ENCODE measurements around the gene CACNA2D1. TPM values are rescaled to one million over a fixed set of nuclear protein-coding genes. Genes with fewer than 3 reads are reported as not detected.

CACNA2D1 gene
- total and polyA plus RNA-seq, 9 of the 15 experiments (the other 6 are each of a cell fraction or from before 2014, with no cell fraction given): 0.49 TPM; not detected in 8

DNA sequence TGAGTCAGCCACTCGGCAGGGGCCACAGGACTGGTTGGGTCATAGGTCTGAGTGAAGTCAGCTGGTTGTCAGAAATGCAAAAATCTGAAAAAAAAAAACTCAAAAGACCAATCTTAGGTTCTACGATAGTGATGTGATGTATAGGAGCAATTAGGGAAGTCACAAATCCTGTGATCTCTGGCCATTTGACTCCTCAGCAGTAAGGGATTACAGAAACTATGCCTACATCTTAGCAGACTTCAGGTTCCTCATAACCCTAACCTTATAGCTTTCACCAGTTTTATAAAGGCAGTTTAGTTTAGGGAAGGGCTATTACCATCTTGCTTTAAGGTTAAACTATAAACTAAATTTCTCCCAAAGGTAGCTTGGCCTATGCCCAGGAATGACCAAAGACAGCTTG, 510.6 kb downstream of the CACNA2D1 start (continued):
- TF ChIP-seq, protein P1, sequence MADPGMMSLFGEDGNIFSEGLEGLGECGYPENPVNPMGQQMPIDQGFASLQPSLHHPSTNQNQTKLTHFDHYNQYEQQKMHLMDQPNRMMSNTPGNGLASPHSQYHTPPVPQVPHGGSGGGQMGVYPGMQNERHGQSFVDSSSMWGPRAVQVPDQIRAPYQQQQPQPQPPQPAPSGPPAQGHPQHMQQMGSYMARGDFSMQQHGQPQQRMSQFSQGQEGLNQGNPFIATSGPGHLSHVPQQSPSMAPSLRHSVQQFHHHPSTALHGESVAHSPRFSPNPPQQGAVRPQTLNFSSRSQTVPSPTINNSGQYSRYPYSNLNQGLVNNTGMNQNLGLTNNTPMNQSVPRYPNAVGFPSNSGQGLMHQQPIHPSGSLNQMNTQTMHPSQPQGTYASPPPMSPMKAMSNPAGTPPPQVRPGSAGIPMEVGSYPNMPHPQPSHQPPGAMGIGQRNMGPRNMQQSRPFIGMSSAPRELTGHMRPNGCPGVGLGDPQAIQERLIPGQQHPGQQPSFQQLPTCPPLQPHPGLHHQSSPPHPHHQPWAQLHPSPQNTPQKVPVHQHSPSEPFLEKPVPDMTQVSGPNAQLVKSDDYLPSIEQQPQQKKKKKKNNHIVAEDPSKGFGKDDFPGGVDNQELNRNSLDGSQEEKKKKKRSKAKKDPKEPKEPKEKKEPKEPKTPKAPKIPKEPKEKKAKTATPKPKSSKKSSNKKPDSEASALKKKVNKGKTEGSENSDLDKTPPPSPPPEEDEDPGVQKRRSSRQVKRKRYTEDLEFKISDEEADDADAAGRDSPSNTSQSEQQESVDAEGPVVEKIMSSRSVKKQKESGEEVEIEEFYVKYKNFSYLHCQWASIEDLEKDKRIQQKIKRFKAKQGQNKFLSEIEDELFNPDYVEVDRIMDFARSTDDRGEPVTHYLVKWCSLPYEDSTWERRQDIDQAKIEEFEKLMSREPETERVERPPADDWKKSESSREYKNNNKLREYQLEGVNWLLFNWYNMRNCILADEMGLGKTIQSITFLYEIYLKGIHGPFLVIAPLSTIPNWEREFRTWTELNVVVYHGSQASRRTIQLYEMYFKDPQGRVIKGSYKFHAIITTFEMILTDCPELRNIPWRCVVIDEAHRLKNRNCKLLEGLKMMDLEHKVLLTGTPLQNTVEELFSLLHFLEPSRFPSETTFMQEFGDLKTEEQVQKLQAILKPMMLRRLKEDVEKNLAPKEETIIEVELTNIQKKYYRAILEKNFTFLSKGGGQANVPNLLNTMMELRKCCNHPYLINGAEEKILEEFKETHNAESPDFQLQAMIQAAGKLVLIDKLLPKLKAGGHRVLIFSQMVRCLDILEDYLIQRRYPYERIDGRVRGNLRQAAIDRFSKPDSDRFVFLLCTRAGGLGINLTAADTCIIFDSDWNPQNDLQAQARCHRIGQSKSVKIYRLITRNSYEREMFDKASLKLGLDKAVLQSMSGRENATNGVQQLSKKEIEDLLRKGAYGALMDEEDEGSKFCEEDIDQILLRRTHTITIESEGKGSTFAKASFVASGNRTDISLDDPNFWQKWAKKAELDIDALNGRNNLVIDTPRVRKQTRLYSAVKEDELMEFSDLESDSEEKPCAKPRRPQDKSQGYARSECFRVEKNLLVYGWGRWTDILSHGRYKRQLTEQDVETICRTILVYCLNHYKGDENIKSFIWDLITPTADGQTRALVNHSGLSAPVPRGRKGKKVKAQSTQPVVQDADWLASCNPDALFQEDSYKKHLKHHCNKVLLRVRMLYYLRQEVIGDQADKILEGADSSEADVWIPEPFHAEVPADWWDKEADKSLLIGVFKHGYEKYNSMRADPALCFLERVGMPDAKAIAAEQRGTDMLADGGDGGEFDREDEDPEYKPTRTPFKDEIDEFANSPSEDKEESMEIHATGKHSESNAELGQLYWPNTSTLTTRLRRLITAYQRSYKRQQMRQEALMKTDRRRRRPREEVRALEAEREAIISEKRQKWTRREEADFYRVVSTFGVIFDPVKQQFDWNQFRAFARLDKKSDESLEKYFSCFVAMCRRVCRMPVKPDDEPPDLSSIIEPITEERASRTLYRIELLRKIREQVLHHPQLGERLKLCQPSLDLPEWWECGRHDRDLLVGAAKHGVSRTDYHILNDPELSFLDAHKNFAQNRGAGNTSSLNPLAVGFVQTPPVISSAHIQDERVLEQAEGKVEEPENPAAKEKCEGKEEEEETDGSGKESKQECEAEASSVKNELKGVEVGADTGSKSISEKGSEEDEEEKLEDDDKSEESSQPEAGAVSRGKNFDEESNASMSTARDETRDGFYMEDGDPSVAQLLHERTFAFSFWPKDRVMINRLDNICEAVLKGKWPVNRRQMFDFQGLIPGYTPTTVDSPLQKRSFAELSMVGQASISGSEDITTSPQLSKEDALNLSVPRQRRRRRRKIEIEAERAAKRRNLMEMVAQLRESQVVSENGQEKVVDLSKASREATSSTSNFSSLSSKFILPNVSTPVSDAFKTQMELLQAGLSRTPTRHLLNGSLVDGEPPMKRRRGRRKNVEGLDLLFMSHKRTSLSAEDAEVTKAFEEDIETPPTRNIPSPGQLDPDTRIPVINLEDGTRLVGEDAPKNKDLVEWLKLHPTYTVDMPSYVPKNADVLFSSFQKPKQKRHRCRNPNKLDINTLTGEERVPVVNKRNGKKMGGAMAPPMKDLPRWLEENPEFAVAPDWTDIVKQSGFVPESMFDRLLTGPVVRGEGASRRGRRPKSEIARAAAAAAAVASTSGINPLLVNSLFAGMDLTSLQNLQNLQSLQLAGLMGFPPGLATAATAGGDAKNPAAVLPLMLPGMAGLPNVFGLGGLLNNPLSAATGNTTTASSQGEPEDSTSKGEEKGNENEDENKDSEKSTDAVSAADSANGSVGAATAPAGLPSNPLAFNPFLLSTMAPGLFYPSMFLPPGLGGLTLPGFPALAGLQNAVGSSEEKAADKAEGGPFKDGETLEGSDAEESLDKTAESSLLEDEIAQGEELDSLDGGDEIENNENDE (IDR thresholded peaks at IDR 0.05; ENCODE audit: low read depth, low read length): no peak
- TF ChIP-seq, protein P2, sequence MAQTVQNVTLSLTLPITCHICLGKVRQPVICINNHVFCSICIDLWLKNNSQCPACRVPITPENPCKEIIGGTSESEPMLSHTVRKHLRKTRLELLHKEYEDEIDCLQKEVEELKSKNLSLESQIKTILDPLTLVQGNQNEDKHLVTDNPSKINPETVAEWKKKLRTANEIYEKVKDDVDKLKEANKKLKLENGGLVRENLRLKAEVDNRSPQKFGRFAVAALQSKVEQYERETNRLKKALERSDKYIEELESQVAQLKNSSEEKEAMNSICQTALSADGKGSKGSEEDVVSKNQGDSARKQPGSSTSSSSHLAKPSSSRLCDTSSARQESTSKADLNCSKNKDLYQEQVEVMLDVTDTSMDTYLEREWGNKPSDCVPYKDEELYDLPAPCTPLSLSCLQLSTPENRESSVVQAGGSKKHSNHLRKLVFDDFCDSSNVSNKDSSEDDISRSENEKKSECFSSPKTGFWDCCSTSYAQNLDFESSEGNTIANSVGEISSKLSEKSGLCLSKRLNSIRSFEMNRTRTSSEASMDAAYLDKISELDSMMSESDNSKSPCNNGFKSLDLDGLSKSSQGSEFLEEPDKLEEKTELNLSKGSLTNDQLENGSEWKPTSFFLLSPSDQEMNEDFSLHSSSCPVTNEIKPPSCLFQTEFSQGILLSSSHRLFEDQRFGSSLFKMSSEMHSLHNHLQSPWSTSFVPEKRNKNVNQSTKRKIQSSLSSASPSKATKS (CRISPR knock-in tag; IDR thresholded peaks at IDR 0.05): no peak
- no peak for TF ChIP-seq ZBTB17 (CRISPR knock-in tag; IDR thresholded peaks at IDR 0.05)
- TF ChIP-seq KLF10 (CRISPR knock-in tag; IDR thresholded peaks at IDR 0.05): no peak
- TF ChIP-seq TCFL5 (CRISPR knock-in tag; conservative IDR thresholded peaks at IDR 0.05): no peak
- TF ChIP-seq, protein P3, sequence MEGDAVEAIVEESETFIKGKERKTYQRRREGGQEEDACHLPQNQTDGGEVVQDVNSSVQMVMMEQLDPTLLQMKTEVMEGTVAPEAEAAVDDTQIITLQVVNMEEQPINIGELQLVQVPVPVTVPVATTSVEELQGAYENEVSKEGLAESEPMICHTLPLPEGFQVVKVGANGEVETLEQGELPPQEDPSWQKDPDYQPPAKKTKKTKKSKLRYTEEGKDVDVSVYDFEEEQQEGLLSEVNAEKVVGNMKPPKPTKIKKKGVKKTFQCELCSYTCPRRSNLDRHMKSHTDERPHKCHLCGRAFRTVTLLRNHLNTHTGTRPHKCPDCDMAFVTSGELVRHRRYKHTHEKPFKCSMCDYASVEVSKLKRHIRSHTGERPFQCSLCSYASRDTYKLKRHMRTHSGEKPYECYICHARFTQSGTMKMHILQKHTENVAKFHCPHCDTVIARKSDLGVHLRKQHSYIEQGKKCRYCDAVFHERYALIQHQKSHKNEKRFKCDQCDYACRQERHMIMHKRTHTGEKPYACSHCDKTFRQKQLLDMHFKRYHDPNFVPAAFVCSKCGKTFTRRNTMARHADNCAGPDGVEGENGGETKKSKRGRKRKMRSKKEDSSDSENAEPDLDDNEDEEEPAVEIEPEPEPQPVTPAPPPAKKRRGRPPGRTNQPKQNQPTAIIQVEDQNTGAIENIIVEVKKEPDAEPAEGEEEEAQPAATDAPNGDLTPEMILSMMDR (IDR thresholded peaks at IDR 0.05 in 2 of 3, conservative IDR thresholded peaks at IDR 0.05 in 1 of 3; ENCODE audit: insufficient read depth in 2 of 3, low read depth in 1 of 3, low read length in 3 of 3): no peak
- no peak for TF ChIP-seq SMAD3 (CRISPR knock-in tag; conservative IDR thresholded peaks at IDR 0.05)

Measured in K562 (cell line).